Central memory CD8-positive, alpha-beta T cell (primary cell): ENCODE data around the gene TRIM45.

Experiments used
- ATAC-seq: fragments of 150-1000 bp; cut with Tn5 transposase; replicated peaks from 2 replicates; pipeline ENCODE4 v1.10.0; 2022; ENCODE audit warnings: mild to moderate bottlenecking, moderate FRiP score, moderate number of reproducible peaks; ENCODE audit not compliant: poor library complexity, severe bottlenecking; ENCODE audit errors: extremely low read depth
- DNase-seq, 2 donors: peaks; one replicate each; pipeline ENCODE4 v3.0.0; 2021; ENCODE audit warnings: low spot score in 2 of 2
- H3K27ac Mint-ChIP-seq: one replicate; pipeline ENCODE4 v1.8.0; 2022; ENCODE audit warnings: low read depth, mild to moderate bottlenecking, moderate library complexity, mixed read lengths
- H3K27me3 Mint-ChIP-seq: one replicate; pipeline ENCODE4 v1.8.0; 2022; ENCODE audit warnings: mixed read lengths
- H3K36me3 Mint-ChIP-seq: one replicate; pipeline ENCODE4 v1.8.0; 2022; ENCODE audit warnings: mild to moderate bottlenecking, moderate library complexity, mixed read lengths; ENCODE audit not compliant: insufficient read depth
- H3K4me1 Mint-ChIP-seq: one replicate; pipeline ENCODE4 v1.8.0; 2022; ENCODE audit warnings: mixed read lengths
- H3K4me3 Mint-ChIP-seq: one replicate; pipeline ENCODE4 v1.8.0; 2022; ENCODE audit warnings: mild to moderate bottlenecking, moderate library complexity, mixed read lengths
- H3K9me3 Mint-ChIP-seq: one replicate; pipeline ENCODE4 v1.8.0; 2022; ENCODE audit warnings: mixed read lengths

The TRIM45 gene

DNA sequence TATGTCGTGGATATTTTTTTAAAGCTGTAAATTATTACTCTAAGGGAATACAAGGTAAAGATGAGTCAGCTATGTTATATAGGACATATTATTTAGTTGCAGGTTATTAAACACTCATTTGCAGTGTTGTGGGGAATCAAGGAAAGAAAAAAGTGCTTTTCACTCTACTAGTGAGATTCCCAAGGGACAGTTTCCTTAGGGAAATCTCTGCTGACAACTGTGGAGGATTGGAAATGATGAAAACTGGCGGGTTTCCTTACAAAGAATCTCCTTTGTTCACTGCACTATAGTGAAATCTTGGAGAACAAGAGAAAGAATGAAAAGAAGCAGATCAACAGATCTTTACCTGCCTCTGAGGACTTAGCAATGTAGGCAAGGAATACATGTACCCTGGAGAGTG is 24.5 kb upstream of the TRIM45 start:
- Mint-ChIP-seq H3K9me3 (no peaks in the 10 kb centered on the region), H3K27ac (no peak overlapping the region), H3K4me3 (no peak overlapping the region), H3K27me3 (peaks cover 25% of the 10 kb centered on the region), H3K36me3 (no peaks in the 10 kb centered on the region), H3K4me1 (no peaks in the 10 kb centered on the region)
- DNase-seq (no peak), ATAC-seq (no peak)

DNA sequence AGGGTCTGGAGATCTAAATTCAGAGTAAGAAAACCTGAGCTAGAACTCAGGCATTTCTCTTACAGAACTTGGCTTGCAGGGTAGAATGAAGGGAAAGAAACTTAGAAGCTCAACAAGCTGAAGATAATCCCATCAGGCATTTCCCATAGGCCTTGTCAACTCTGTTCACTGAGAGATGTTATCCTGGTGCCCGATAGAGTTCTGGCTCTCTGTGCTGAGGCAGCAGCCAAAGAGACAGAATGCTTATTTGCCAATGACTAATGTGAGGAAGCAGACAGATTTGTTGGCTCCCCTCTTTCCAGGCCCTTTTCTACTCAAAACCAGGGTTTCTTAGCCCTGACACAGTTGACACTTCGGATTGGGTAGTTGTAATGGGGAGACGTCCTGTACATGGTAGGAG is 22.3 kb upstream of the TRIM45 start:
- Mint-ChIP-seq H3K9me3 (no peaks in the 10 kb centered on the region), H3K4me3 (no peak overlapping the region), H3K36me3 (no peaks in the 10 kb centered on the region), H3K27ac (no peak overlapping the region), H3K27me3 (peaks cover 25% of the 10 kb centered on the region), H3K4me1 (no peaks in the 10 kb centered on the region)
- DNase-seq = no peak
- no peak for ATAC-seq

DNA sequence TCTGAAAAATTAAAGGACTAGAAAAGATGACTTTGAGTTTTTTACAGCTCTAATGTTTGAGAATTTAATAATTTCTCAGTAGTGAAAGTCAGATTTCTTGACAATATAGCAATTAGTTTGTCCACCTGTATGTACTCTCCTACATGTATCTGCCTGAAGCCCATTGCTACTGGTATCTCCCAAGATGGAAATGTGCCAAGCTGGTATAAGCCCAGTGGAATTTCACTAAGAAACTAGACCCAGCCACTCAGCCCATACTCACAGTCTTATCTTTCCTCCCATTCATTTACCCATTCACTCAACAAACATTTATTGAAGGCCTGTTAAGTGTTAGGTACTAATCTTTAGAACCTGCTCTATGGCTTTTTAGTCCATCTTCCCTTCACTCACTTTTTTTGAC is 21.6 kb upstream of the TRIM45 start:
- no peaks in the 10 kb centered on the region for H3K4me1 Mint-ChIP-seq
- H3K36me3 Mint-ChIP-seq = no peaks in the 10 kb centered on the region
- no peak overlapping the region for H3K4me3 Mint-ChIP-seq
- peaks cover 25% of the 10 kb centered on the region for H3K27me3 Mint-ChIP-seq
- ATAC-seq (no peak), DNase-seq (no peak)
- no peak overlapping the region for H3K27ac Mint-ChIP-seq
- H3K9me3 Mint-ChIP-seq = no peaks in the 10 kb centered on the region

DNA sequence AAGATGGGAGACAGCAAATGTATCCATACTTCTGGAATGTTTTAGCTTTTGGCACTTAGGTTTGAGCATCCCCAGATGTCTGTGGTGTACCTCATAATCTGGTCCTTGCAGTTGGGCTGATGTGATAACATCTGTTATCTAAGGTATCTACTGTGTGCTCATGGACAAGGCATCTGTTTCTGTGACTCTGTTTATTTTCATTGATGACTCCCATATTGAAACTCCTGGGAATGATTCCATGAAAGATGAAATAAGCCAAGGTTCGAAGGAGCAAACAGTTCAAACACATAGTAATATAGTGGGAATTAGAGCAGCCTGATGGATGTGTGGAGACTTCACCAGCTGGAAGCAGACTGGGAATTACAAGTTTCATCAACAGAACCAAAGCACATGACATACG is 20.7 kb upstream of the TRIM45 start:
- DNase-seq (no peak), ATAC-seq (no peak)
- Mint-ChIP-seq H3K4me3 (no peak overlapping the region), H3K4me1 (no peaks in the 10 kb centered on the region), H3K27me3 (peaks cover 23% of the 10 kb centered on the region), H3K9me3 (no peaks in the 10 kb centered on the region), H3K36me3 (no peaks in the 10 kb centered on the region), H3K27ac (no peak overlapping the region)

DNA sequence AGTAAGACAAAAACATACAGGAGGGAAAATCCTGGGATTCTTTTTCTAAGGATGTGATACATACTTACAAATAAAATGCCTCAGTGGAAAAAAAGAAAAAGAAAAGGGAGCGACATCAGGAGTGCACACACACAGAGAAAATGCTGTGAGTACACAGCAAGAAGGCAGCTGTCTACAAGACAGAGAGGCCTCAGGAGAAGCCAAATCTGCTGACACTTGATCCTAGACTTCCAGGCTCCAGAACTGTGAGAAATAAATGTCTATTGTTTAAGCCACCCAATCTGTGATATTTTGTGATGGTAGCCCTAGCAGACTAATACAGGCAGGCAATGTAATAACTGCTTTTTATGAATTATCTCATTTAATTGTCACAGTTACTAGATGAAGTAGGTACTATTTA is 17.0 kb upstream of the TRIM45 start:
- Mint-ChIP-seq H3K4me1 (no peaks in the 10 kb centered on the region), H3K4me3 (no peak overlapping the region), H3K27me3 (peaks cover 30% of the 10 kb centered on the region), H3K36me3 (no peaks in the 10 kb centered on the region), H3K27ac (no peak overlapping the region), H3K9me3 (no peaks in the 10 kb centered on the region)
- DNase-seq = no peak
- no peak for ATAC-seq

DNA sequence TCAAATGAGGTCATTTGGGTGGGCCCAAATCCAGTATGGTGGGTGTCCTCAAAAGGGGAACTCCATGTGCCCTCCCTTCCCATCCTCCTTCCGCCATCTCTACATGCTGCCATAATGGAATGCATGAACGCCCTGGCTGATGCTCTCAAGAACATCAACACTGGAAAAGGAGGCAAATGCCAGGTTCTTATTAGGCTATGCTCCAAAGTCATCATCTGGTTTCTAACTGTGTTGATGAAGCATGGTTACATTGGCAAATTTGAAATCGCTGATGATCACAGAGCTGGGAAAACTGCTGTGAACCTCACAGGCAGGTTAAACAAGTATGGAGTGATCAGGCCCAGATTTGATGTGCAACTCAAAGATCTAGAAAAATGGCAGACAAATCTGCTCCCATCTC is 16.6 kb upstream of the TRIM45 start:
- Mint-ChIP-seq H3K27ac (no peak overlapping the region), H3K9me3 (no peaks in the 10 kb centered on the region), H3K4me1 (no peaks in the 10 kb centered on the region), H3K27me3 (peaks cover 34% of the 10 kb centered on the region), H3K4me3 (no peak overlapping the region), H3K36me3 (no peaks in the 10 kb centered on the region)
- no peak for ATAC-seq
- no peak for DNase-seq

DNA sequence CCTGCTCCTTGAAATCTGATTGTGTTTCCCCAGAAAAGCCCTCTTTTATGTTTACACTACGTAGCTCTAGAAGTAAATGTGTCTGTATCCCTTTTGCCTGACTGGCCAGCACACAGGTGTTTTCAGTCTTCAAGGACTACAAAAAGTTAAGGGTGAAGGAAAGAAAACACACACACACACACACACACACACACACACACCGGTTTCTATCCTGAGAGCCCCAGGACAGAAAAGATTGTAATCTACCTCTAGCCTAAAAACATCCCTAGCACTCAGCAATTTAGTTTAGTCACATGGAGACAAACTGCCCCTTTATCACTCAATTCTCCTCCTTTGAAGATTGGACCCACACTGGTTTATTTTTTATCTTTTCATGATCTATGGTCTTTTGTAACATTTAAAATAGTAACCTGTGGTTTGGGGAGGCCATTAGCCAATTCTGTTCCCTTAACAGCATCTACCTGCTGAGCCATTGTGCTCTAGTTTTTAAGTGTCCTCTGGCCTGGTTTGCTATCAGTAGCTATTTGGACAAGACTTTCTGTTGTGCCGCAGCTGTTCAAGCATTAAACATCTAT is 15.8 kb upstream of the TRIM45 start:
- H3K27me3 Mint-ChIP-seq = peaks cover 36% of the 10 kb centered on the region
- H3K27ac Mint-ChIP-seq = no peak overlapping the region
- H3K4me1 Mint-ChIP-seq = no peaks in the 10 kb centered on the region
- H3K36me3 Mint-ChIP-seq = no peaks in the 10 kb centered on the region
- DNase-seq (no peak), ATAC-seq (no peak)
- no peaks in the 10 kb centered on the region for H3K9me3 Mint-ChIP-seq
- no peak overlapping the region for H3K4me3 Mint-ChIP-seq

DNA sequence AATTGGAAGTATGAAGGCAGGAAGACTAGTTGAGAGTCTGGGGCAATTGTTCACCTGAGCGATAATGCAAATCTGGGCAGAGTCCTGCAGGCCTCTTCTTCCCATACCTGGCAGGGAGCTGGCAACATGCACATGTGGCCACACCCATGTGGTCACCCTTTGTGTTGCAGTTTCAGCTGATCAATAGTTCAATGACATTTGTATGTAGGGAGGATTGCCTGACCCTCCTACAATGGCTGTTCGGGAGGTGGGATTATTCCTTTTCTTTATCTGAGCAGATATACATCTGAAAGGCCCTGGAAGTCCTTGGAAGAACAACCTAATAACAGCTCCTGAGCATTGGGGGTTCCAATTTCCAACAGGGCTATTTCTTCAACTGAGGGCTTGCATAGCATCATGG is 15.2 kb upstream of the TRIM45 start:
- Mint-ChIP-seq H3K27ac (no peak overlapping the region), H3K9me3 (no peaks in the 10 kb centered on the region), H3K36me3 (no peaks in the 10 kb centered on the region), H3K4me1 (no peaks in the 10 kb centered on the region), H3K4me3 (no peak overlapping the region), H3K27me3 (peaks cover 36% of the 10 kb centered on the region)
- DNase-seq = no peak
- no peak for ATAC-seq

DNA sequence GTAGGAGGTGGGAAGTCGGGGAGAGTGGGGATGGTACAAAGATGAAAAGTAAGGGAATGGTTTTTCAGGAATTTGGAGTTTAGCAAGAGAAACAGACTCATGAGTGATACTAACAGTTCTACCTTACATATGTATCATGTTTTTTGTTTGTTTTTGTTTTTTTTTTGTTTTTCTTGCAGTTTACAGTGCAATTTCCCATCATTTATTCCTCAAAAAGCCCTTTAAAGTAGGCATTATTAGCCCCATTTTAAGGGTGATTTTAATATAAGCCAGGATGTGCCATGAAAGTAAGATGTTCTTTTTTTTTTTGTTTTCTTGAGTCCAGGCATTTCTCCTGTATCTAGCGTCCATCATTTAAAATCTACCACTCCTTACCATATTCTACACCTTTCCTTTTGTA is 13.8 kb upstream of the TRIM45 start:
- no peak overlapping the region for H3K4me3 Mint-ChIP-seq
- no peaks in the 10 kb centered on the region for H3K36me3 Mint-ChIP-seq
- H3K27ac Mint-ChIP-seq = no peak overlapping the region
- ATAC-seq (no peak), DNase-seq (no peak)
- peaks cover 36% of the 10 kb centered on the region for H3K27me3 Mint-ChIP-seq
- no peaks in the 10 kb centered on the region for H3K4me1 Mint-ChIP-seq
- H3K9me3 Mint-ChIP-seq = no peaks in the 10 kb centered on the region

DNA sequence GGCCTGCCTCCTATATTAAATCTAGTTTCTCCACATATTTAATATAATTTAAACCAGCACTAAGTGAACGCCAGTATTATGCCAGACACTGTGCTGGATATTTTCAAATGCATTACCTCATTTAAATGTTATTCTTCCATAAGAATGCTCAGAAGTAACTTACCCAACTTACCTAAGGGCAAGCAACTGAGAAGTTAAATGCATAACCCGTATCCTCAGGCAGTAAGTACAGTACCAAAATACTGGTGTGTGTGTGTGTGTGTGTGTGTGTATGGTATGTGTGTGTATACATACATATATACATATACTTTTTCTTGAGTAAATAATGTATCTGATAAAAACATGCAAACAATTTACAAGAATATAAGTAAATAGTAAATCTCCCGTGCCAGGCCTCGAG is 9.0 kb upstream of the TRIM45 start:
- no peak for DNase-seq
- no peak overlapping the region for H3K27ac Mint-ChIP-seq
- ATAC-seq = no peak
- no peaks in the 10 kb centered on the region for H3K4me1 Mint-ChIP-seq
- peaks cover 26% of the 10 kb centered on the region for H3K27me3 Mint-ChIP-seq
- H3K9me3 Mint-ChIP-seq = no peaks in the 10 kb centered on the region
- no peaks in the 10 kb centered on the region for H3K36me3 Mint-ChIP-seq
- no peak overlapping the region for H3K4me3 Mint-ChIP-seq

DNA sequence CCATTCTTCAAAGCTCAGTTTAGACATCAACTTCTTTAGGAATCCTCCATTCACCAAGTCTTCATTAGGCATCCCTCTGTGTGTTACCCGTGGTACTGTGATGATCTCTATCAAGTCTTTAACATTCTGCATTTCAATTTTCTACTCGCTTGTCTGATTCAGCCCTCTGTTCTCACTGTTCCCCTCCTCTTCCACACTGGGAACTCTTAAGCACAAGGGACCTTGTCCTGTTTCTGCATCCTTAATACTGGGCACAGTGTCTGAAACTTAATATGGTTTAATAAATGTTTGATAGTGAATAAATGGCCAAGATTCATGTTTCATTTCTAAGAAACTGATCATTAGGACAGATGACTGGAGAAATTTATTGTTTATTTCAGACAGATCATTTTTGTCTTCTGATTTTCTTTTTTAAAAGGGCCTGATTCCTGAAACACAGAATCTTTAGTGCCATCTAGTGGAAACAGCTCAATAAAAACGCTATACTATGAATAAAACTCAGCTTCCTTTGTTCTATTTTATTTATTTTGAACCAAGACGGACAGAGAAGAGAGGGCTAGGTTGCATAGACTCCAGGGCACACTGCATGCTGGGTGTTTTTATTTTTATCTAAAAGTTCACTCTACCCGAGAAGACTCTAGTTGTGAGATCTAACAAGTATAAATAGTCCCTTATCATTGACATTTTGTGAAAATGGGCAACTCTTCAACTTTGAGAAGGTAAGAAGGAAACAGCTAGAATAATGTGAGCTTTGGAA is 7.0 kb upstream of the TRIM45 start:
- Mint-ChIP-seq H3K36me3 (no peaks in the 10 kb centered on the region), H3K4me3 (no peak overlapping the region), H3K9me3 (no peaks in the 10 kb centered on the region), H3K4me1 (no peaks in the 10 kb centered on the region), H3K27ac (no peak overlapping the region), H3K27me3 (peaks cover 6% of the 10 kb centered on the region)
- ATAC-seq = no peak
- DNase-seq = no peak

DNA sequence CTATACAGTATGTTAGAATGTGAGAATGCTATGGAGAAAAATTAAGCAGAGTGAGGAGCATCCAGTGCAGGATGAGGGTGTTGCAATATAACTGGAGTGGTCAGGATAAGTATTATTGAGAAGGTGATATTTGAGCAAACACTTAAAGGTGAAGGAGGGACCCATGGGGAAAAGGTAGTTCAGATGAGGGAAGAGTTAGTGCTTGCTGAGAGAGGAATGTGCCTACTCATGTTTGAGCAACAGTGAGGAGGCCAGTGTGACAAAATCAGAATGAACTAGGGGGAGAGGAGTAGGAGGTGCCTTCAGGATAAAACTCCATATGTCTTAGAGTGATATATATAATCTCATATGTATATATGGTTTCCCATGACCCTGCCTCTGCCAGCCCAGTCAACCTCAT is 6.2 kb upstream of the TRIM45 start:
- Mint-ChIP-seq H3K36me3 (no peaks in the 10 kb centered on the region), H3K4me3 (no peak overlapping the region), H3K4me1 (peaks cover 1% of the 10 kb centered on the region), H3K27ac (no peak overlapping the region), H3K9me3 (no peaks in the 10 kb centered on the region), H3K27me3 (no peaks in the 10 kb centered on the region)
- DNase-seq (no peak), ATAC-seq (no peak)

DNA sequence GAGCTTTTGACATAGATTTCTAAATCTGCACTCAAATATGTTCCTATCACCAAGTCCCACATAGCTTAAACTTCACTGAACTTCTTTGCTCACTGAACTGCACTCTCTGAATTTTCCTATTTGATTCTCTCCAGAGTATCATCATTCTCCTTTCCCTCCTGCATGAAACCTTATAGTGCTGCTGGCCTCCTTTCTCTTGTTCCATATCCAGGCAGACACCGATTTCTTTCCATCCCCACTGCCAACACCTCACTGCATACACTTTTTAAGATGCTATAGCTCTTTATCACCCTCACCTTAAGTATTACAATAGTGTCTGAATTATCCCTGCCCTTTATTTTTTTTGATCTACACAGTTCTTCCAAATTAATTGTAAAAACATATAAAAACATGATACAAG is 3.1 kb upstream of the TRIM45 start:
- DNase-seq (no peak), ATAC-seq (no peak)
- Mint-ChIP-seq H3K9me3 (no peaks in the 10 kb centered on the region), H3K36me3 (no peaks in the 10 kb centered on the region), H3K4me1 (peaks cover 5% of the 10 kb centered on the region), H3K4me3 (no peak overlapping the region), H3K27me3 (no peaks in the 10 kb centered on the region), H3K27ac (no peak overlapping the region)
